Brain microvascular endothelial cell (primary cell): ENCODE data around the gene SLC22A14.

Experiments used
- DNase-seq: peaks from one replicate; pipeline ENCODE4 v3.0.0-alpha.2; 2020
- H3K27ac ChIP-seq: fragments of 250-450 bp; sonication (Bioruptor Pico); 2 replicates; pipeline ENCODE4 v1.5.1; 2020; ENCODE audit warnings: mild to moderate bottlenecking, moderate library complexity
- H3K27me3 ChIP-seq: fragments of 250-450 bp; sonication (Bioruptor Pico); replicated peaks from 2 replicates; pipeline ENCODE4 v1.5.1; 2020; ENCODE audit warnings: mild to moderate bottlenecking
- H3K36me3 ChIP-seq: fragments of 250-450 bp; sonication (Bioruptor Pico); replicated peaks from 2 replicates; pipeline ENCODE4 v1.5.1; 2020; ENCODE audit warnings: mild to moderate bottlenecking
- H3K4me3 ChIP-seq: 2 replicates; pipeline ENCODE4 v1.5.1; 2011; ENCODE audit warnings: low read depth, mild to moderate bottlenecking, control low read depth, low read length, moderate library complexity
- in situ Hi-C: cut with HindIII; loops from 2 replicates; pipeline ENCODE4 v1.10.0; 2017; ENCODE audit warnings: low sequenced_read_pairs, low pct_ligation_motif_present
- TF ChIP-seq, protein P1 (sequence below): IDR thresholded peaks from 2 replicates; pipeline ENCODE4 v1.5.1; 2011; ENCODE audit warnings: low read depth, mild to moderate bottlenecking, moderate library complexity, low read length, control low read depth, inconsistent platforms; ENCODE audit errors: missing control alignments

SLC22A14 gene

DNA sequence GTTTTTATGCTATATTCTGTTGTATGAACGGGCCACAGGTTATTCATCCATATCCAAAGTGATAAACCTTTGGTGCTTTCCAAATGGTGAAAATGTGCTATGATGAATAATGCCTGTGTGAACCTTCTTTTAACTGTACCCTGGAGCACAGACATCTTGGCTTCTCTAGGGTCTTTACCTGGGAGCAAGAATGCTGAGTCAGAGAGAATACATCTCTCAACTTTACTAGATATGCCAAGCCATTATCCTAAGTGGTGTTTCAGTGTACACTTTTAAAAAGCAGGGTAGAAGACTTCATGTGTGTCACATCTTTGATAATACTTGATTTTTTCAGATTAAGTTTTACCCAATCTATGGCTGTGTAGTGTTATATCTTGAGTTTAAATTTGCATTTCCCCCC, 41.0 kb downstream of the SLC22A14 start:
- TF ChIP-seq, protein P1, sequence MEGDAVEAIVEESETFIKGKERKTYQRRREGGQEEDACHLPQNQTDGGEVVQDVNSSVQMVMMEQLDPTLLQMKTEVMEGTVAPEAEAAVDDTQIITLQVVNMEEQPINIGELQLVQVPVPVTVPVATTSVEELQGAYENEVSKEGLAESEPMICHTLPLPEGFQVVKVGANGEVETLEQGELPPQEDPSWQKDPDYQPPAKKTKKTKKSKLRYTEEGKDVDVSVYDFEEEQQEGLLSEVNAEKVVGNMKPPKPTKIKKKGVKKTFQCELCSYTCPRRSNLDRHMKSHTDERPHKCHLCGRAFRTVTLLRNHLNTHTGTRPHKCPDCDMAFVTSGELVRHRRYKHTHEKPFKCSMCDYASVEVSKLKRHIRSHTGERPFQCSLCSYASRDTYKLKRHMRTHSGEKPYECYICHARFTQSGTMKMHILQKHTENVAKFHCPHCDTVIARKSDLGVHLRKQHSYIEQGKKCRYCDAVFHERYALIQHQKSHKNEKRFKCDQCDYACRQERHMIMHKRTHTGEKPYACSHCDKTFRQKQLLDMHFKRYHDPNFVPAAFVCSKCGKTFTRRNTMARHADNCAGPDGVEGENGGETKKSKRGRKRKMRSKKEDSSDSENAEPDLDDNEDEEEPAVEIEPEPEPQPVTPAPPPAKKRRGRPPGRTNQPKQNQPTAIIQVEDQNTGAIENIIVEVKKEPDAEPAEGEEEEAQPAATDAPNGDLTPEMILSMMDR, result no peak
- H3K27ac ChIP-seq, result no peak overlapping the region
- no peaks in the 10 kb centered on the region for H3K36me3 ChIP-seq
- in situ Hi-C loops, result no loop called here
- DNase-seq, result no peak
- H3K27me3 ChIP-seq, result no peaks in the 10 kb centered on the region
- H3K4me3 ChIP-seq, result no peak overlapping the region

- DNase-seq, result no peak
- Histone ChIP-seq H3K27ac (no peak overlapping the region), H3K4me3 (no peak overlapping the region), H3K27me3 (no peaks in the 10 kb centered on the region), H3K36me3 (no peaks in the 10 kb centered on the region)
- in situ Hi-C loops, result no loop called here
- TF ChIP-seq, protein P1, result no peak
These were observed 43.2 kb downstream of the SLC22A14 start for GRCh38 chr3:38325256-38325655.

GRCh38 chr3:38327335-38328009, 45.4 kb downstream of the SLC22A14 start:
- peak; percentile 77 for DNase-seq
- TF ChIP-seq, protein P1, result no peak
- Histone ChIP-seq H3K36me3 (no peaks in the 10 kb centered on the region), H3K4me3 (no peak overlapping the region), H3K27ac (no peak overlapping the region), H3K27me3 (no peaks in the 10 kb centered on the region)
- in situ Hi-C loops, result no loop called here

DNA sequence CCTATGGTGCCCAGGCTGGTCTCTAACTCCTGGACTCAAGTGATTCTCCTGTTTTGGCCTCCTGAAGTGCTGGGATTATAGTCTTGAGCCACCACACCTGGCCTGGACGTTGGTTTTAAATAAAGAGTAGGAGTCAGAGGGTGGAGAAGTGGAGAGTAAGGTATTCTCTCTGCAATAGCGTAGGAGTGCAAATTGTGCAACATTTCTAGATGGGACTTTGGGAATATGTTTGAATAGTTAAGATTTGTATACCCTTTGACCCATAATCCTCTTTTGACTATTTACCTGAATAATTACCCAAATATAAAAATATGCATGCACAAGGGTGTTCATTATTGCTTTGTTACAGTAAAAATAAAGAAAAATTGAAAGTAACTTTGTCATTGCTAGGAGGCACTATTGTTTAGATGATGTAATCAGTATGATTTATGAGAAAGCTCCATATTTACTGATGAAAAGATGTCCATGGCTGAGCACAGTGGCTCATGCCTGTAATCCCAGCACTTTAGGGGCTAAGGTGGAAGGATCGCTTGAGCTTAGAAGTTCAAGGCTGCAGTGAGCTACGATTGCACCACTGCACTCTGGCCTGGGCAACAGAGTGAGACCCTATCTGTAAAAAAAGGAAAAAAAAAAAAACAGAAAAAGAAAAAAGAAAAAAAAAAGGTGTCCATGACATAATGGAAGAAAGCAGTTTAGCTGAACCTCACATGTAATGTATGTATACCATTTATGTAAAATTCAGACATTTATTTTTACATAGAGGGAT, 49.3 kb downstream of the SLC22A14 start:
- no peak for DNase-seq
- no peak overlapping the region for H3K4me3 ChIP-seq
- no peak overlapping the region for H3K27ac ChIP-seq
- TF ChIP-seq, protein P1, result no peak
- in situ Hi-C loops, result no loop called here
- no peaks in the 10 kb centered on the region for H3K36me3 ChIP-seq
- H3K27me3 ChIP-seq, result no peaks in the 10 kb centered on the region

DNA sequence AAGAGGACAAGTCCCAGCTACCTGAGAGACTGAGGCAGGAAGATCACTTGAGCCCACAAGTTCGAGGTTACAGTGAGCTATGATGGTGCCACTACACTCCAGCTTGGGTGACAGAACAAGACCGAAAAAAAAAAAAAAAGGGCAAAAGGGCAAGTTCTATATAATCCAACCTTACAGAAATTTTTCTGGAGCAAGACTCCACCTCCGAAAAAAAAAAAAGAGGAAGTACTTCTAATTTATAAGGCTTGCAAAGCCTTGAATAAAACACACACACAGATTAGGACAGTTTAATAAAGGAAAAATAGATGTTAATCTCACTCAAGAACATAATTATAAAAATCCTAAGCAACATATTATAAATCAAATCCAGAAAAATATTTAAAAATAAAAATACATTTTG, 50.1 kb downstream of the SLC22A14 start:
- H3K36me3 ChIP-seq, result no peaks in the 10 kb centered on the region
- no peak overlapping the region for H3K4me3 ChIP-seq
- no peaks in the 10 kb centered on the region for H3K27me3 ChIP-seq
- in situ Hi-C loops, result no loop called here
- no peak overlapping the region for H3K27ac ChIP-seq
- DNase-seq, result no peak
- TF ChIP-seq, protein P1, result no peak
